Measurements from ENCODE around the gene SUGCT. TPM values are rescaled to one million over a fixed set of nuclear protein-coding genes. Genes with fewer than 3 reads are reported as not detected.

The SUGCT gene
- total and polyA plus RNA-seq, 8 donors: 2.0 to 4.2 (median 2.9) TPM

GRCh38 chr7:40723829-40724228, 589.0 kb downstream of the SUGCT start:
- no peaks in the 10 kb centered on the region for H3K4me1 ChIP-seq
- no peak overlapping the region for H3K4me3 ChIP-seq
- no peak overlapping the region for H3K27ac ChIP-seq
- intact Hi-C loops (cut with DNase I): no loop called here
- TF ChIP-seq, protein P1, sequence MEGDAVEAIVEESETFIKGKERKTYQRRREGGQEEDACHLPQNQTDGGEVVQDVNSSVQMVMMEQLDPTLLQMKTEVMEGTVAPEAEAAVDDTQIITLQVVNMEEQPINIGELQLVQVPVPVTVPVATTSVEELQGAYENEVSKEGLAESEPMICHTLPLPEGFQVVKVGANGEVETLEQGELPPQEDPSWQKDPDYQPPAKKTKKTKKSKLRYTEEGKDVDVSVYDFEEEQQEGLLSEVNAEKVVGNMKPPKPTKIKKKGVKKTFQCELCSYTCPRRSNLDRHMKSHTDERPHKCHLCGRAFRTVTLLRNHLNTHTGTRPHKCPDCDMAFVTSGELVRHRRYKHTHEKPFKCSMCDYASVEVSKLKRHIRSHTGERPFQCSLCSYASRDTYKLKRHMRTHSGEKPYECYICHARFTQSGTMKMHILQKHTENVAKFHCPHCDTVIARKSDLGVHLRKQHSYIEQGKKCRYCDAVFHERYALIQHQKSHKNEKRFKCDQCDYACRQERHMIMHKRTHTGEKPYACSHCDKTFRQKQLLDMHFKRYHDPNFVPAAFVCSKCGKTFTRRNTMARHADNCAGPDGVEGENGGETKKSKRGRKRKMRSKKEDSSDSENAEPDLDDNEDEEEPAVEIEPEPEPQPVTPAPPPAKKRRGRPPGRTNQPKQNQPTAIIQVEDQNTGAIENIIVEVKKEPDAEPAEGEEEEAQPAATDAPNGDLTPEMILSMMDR (IDR thresholded peaks at IDR 0.05): no peak
- ATAC-seq (no peak), DNase-seq (no peak)
- no peaks in the 10 kb centered on the region for H3K9me3 ChIP-seq
- H3K36me3 ChIP-seq: no peaks in the 10 kb centered on the region
- no peaks in the 10 kb centered on the region for H3K27me3 ChIP-seq

DNA sequence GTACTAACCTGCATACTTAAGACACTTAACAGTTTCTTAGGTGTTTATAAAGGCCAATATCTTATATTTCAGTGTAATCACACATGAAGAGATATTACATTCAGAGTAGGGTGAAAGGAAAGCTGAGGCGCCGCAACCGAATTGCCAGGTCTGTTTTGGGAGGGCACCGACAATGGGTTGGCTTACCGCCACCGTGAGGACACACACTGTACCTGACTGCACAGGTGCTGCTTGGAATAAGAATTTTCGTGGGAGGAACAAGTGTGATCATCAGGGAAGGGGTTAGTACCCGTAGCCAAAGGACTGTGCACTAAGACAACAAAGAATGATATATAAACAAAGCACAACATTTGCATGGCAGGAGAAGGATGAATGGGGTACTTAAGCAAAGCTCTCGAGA, 591.8 kb downstream of the SUGCT start:
- H3K4me3 ChIP-seq: no peak overlapping the region
- TF ChIP-seq, protein P1 (IDR thresholded peaks at IDR 0.05): no peak
- ATAC-seq (peak; percentile 26), DNase-seq (no peak)
- H3K27me3 ChIP-seq: no peaks in the 10 kb centered on the region
- intact Hi-C loops (cut with DNase I): no loop called here
- H3K27ac ChIP-seq: no peak overlapping the region
- H3K9me3 ChIP-seq: no peaks in the 10 kb centered on the region
- H3K36me3 ChIP-seq: no peaks in the 10 kb centered on the region
- H3K4me1 ChIP-seq: no peaks in the 10 kb centered on the region

- H3K36me3 ChIP-seq: no peaks in the 10 kb centered on the region
- ATAC-seq (no peak), DNase-seq (no peak)
- H3K9me3 ChIP-seq: peaks cover 0 to 1% of the 10 kb centered on the region in 2 donors
- H3K27ac ChIP-seq: no peak overlapping the region
- intact Hi-C loops (cut with DNase I): no loop called here
- H3K27me3 ChIP-seq: no peaks in the 10 kb centered on the region
- no peaks in the 10 kb centered on the region for H3K4me1 ChIP-seq
- H3K4me3 ChIP-seq: no peak overlapping the region
- TF ChIP-seq, protein P1 (IDR thresholded peaks at IDR 0.05): no peak
Observed at GRCh38 chr7:40733114-40733513, 598.3 kb downstream of the SUGCT start.

GRCh38 chr7:40733578-40733977, 598.8 kb downstream of the SUGCT start:
- ATAC-seq (no peak), DNase-seq (no peak)
- Histone ChIP-seq H3K4me1 (no peaks in the 10 kb centered on the region), H3K27me3 (no peaks in the 10 kb centered on the region), H3K4me3 (no peak overlapping the region), H3K36me3 (no peaks in the 10 kb centered on the region), H3K27ac (no peak overlapping the region), H3K9me3 (peaks cover 0 to 1% of the 10 kb centered on the region in 2 donors)
- intact Hi-C loops (cut with DNase I): no loop called here
- TF ChIP-seq, protein P1 (IDR thresholded peaks at IDR 0.05): no peak

DNA sequence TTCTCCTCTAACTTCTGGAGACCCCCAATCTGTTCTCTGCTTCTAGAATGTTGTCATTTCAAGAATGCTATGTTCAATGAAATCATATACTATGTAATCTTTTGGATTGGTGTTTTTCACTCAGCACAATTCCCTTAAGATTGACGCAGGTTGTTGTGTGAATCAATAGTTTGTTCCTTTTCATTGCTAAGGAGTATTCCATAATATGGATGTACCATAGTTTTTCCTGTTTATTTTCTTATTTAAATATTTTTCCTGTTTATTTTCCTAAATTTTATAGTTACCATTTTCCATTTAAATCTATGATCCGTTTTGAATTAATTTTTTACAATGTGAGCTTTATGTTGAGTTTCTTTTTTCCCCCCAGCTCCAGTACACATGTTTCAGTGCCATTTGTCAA, 604.5 kb downstream of the SUGCT start:
- Histone ChIP-seq H3K27me3 (no peaks in the 10 kb centered on the region), H3K27ac (no peak overlapping the region), H3K9me3 (peaks cover 0 to 9% of the 10 kb centered on the region in 2 donors), H3K4me3 (no peak overlapping the region), H3K36me3 (no peaks in the 10 kb centered on the region), H3K4me1 (no peaks in the 10 kb centered on the region)
- intact Hi-C loops (cut with DNase I): no loop called here
- TF ChIP-seq, protein P1 (IDR thresholded peaks at IDR 0.05): no peak
- ATAC-seq (no peak), DNase-seq (no peak)

Data from left lung (tissue), 10 donors.